ENCODE data around the gene BIVM.

The BIVM gene

GRCh38 chr13:102845630-102846260, 46.8 kb downstream of the BIVM start, which contains the start of gene ERCC5:
Gene ERCC5 (plus strand): TSS chr13:102846032. CDS start chr13:102846267, 235 bp downstream.
- DNase-seq = peak; percentile 83 to 94

DNA sequence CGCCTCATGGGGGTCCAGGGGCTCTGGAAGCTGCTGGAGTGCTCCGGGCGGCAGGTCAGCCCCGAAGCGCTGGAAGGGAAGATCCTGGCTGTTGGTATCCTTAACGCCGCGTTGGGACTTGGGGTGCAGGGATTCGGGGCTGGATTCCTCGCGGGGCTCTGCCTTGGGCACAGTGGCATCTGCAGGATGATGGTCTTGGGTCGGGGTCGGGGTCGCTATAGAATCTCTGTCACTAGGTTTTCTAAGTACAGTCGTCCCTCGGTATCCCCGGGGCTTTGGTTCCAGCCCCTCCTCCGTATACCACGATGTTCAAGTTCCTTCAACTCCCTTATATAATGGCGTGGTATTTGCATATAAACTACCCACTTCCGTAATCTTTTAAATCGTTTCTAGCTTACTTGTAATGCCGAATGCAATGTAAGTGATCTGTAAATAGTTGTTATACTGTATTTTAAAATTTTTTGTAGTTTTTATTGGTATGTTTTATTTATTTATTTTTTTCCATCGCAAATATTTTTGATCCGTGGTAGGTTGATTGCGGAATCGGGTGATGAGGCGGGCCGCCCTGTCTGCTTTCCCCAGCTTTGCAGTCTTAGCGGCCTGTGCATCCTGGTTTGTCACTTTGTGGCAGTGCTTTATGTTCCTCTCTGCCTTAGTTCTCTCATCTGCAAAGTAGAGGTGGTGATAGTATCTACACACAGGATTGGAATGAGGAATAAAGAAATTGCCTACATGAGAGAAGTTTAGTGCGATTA, 47.5 kb downstream of the BIVM start:
- peak; percentile 33 to 57 for DNase-seq

DNA sequence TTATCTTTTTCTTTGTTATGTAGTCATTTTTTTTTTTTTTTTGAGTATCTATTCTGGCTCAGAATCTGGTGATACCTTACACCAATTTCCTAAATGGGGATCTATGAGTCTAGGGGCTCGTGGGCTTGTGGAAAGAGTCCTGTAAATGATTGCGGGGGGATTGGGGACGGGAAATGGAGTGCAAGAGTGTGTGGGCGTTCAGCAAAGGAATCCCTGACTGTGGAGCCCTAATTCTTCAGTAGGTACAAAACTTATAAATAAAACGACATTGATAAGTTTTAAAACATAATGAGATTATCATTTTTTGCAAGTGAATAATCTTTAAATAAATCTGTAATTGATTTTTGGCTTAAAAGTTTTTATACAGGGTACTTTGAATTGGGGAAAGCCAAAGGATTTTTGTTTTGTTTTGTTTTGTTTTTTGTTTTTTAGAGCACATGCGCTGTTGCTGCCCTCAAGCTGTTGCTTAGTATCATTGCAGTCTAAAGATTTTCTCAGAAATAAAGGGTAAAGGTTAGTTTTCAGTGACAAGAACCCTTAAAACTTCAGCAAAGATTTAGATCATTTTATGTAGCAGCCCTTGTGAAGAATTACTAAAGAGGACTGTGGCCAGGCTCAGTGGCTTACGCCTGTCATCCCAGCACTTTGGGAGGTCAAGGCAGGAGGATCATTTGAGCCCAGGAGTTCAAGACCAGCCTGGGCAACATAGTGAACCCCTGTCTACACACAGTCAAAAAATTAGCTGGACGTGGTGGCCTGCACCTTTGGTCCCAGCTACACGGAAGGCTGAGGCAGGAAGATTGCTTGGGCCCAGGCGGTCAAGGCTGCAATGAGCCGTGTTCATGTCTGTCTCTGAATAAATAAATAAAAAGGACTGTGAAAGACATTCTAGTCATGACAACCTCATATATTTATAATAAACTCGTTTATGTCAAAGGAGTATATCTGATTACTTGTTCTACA, 48.6 kb downstream of the BIVM start:
- DNase-seq = peak in 1 of 2 donors; percentile 7

- DNase-seq = no peak
These were observed 50.0 kb downstream of the BIVM start for GRCh38 chr13:102848956-102849355.

- no peak for DNase-seq
These were observed 53.6 kb downstream of the BIVM start for GRCh38 chr13:102852556-102852955.

DNA sequence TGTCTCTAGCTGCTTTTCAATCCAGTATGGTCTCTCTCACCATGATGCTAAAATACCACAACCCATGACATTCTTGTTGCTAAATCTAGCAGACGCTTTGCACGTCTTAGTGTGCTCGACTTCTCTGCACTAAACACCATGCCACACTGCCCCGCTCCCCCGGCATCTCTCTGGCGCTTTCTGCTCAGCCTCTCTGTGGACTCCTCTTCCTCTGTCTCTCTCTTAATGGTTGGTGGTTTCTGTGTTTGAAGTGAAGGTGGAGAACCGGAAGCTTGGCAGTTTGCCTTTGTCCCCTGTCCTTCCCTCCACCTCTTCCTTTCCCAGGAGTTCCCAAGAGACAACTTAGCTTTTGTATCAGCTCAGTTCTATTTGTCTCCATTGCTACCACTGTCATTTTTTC, 55.8 kb downstream of the BIVM start:
- no peak for DNase-seq

DNA sequence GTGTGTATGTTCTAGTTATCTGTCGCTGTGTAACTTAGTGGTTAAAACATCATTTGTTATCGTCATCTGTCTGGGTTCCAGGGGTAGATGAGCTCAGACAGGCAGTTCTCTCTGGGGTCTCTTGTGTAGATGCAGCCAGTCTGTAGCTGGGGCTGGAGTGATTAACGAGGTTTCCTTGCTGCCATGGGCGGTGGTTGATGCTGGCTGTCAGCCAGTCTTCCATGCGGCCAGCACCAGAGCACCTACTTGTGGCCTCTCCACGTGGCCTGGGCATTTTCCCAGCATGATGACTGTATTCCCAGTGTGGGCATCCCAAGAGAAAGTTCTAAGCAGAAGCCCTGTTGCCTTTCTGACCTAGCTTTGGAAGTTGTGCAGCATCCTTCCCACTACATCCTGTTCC, 57.6 kb downstream of the BIVM start:
- DNase-seq = no peak

DNA sequence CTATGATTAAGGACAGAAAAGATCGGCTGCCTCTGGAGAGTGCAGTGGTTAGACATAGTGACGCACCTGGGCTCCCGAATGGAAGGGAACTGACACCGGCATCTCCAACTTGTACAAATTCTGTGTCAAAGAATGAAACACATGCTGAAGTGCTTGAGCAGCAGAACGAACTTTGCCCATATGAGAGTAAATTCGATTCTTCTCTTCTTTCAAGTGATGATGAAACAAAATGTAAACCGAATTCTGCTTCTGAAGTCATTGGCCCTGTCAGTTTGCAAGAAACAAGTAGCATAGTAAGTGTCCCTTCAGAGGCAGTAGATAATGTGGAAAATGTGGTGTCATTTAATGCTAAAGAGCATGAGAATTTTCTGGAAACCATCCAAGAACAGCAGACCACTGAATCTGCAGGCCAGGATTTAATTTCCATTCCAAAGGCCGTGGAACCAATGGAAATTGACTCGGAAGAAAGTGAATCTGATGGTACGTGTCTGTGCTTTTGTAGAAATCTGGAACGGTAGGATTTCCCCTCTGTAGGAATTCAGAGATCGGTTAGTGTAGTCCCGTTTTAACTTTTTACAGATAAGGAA, 63.8 kb downstream of the BIVM start:
- no peak for DNase-seq

DNA sequence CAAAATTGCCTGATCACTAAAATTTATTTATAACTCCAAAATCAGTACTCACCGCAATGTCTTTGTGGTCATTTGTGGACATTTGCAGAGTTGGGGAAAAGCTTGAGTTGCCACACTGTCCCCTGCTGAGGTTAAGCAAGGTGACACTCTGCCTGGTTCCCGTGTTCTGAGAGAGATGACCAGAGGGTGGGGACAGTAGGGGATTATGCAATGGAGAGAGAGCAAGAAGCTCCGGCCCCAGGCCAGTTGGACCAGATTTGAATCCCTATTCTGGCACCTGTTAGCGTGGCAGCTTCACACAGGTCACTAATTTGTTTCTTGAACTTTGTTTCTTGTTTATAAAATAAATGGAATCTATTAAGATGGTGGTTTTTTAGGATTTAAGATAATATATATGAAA, 64.7 kb downstream of the BIVM start:
- no peak for DNase-seq

DNA sequence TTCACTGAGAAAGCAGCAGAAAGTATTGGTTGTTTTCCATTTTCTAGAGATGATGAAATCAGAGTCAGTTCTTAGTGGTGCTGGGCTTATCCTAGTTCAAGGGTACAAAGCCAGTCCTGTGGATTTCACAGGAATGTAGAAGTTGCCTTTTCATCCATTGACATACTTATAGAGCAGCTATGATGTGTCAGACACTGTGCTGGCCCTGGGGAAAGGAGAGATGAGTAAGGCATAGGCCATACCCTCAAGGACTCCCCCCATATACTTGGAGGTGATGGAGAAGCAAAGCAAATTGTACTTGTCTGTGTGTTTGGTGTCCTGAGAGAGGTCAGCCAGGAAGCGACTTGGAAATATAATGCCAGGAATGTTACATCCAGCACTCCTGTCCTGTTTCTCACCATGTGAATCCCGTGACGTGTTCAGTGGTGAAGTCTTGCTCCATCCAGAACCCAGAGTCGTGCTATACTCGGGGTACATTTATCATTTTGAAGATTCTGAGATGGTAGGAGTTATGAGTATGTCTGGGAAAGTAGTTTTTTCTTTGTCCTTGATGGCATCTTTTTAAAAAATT, 69.5 kb downstream of the BIVM start:
- no peak for DNase-seq

DNA sequence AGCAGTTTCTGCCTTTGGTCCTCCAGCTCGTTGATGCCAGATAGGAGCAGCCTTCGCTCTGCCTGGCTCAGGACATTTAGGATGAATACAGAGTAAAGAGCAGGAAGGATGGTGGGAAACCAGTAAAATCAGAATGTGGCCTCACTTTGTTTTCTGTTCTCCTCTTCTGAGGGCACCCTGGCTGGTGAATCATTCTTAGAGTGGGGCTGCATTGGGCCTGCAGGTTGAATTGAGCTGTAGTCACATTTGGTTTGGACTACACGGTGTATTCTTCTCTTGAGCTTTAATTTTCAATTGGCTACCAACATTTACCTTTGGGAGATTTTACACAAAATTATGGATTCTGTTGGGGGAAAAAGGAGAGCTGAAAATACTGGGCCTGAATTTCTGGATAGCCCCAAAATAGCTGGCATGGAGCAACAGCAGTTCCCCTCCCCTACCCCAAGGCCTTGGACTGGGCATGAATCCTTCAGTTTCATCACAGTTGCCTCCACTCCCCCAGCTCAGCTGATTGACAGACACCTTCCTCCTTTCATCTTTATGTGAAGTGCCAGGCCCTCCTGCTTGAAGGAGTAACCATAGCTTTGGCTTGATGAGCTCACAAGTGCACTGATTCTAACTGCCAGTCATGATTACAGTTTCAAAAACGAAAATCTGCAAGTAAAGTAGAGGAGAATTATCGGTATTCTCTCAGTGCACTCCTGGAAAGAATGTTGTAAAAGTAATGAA, 71.2 kb downstream of the BIVM start:
- no peak for DNase-seq

DNA sequence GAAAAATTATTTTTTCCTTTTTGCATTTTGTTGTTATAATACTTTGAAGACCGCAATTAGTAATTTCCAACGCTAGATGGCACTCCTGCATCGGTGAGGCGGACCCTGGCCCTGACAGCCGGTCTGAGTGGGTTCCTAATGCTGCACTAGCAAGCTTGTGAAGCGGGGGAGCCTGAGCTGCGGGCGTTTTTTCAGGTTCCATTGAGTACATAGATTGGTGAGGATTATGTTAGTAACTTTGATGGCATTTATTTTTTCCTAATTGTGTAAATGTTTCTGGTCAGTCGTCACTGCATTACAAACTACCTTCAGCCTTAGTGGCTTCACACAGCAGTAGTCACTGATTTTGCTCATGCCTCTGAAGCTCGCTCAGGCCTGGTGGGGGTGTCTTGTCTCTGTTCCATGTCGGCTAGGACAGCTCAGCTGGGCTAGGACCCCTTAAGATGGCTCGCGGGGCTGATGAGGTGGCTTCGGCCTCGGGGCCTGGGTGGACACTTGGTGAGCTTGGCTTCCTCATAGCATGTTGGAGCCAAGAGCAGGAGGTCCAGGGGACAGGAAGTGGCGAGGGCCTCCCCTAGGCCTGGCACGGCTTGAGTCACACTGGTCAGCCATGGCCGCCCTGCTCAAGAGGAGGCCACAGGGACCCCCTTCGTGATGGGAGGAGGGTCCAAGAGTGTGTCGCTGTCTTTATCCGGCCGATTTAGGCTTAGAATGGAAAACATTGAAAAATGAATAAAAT, 71.9 kb downstream of the BIVM start:
- DNase-seq = peak in 1 of 2 donors; percentile 41

DNA sequence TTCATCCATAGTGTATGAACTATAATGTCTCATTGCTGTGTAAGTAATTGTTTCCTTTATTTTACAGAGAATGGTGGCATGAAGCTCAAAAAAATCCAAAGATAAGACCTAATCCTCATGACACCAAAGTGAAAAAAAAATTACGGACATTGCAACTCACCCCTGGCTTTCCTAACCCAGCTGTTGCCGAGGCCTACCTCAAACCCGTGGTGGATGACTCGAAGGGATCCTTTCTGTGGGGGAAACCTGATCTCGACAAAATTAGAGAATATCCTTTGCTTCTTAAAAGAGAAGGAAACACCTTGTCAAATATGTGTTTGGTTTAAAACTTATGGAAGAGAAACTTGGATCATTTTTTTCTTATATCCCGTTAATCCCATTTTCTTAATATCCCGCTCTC, 73.2 kb downstream of the BIVM start:
- DNase-seq = no peak

GRCh38 chr13:102872531-102872930, 73.6 kb downstream of the BIVM start:
- no peak for DNase-seq

- DNase-seq = no peak
These were observed 74.7 kb downstream of the BIVM start for GRCh38 chr13:102873653-102874052.

GRCh38 chr13:102875256-102875655, 76.3 kb downstream of the BIVM start:
- no peak for DNase-seq

DNA sequence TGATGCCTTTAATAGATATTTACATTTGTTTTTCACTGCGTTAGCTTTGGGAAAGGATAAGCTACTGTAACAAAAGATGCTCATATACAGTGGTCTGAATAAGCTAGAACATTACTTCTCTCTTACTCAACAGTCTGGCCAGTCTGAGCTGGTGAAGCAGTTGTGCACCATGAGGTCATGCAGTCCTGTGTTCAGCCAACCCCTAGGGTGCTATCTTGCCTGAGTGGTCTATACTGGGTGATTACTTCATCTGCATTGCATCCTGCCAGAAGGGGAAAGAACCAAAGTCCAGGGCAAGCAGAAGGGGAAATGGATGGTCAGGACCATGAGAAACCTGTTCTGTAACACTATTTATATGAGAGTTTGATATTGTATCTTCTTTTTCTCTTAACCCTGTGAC, 78.4 kb downstream of the BIVM start:
- no peak for DNase-seq

GRCh38 chr13:102878481-102878880, 79.6 kb downstream of the BIVM start:
- DNase-seq = no peak

DNA sequence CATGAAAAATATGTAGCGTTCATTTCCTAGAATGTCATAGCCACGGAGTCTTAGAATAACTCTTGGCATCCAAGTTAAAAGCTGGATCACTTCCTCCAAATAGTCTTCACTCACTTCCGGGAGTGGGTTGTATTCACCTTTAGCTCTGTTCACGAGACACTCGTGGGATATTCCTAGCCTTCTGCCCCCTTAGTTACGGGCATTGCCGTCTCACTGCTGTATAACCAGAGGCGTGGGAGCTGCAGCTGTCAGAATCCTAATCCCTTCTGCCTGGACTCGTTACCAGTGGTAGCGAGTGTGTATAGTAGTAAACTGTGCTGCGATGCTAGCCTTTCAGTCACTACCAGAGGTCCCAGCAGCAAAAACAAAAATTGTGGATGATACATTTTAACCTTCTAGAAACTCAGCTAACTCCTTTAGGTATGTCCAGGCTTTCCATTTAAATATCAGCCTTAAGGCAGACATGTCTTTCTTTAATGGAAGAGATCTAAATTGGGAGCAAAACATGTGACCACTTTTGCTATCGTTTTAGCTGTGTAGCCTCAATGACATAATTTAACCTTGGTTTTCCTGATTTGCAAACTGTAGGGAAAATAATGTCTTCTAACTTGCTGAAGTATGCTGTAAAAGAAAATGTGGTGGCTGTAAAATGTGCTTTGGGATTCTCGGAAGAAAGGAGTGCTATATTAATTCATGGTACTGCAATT, 81.0 kb downstream of the BIVM start:
- DNase-seq = no peak
